Urinary bladder (tissue), 4 donors: ENCODE data around the gene EIF4E3. TPM values are rescaled to one million over a fixed set of nuclear protein-coding genes. Genes with fewer than 3 reads are reported as not detected.
A peak's percentile ranks its signal among the peaks of the same experiment; 100 is the strongest.

ENCODE experiments used
- DNase-seq: peaks from one replicate; pipeline ENCODE4 v3.0.0-alpha.2; 2015; ENCODE audit errors: extremely low spot score
- H3K27ac ChIP-seq: one replicate; pipeline ENCODE4 v1.5.1; 2013; ENCODE audit warnings: low read depth, mild to moderate bottlenecking, moderate library complexity
- H3K36me3 ChIP-seq: one replicate; pipeline ENCODE4 v1.6.1; 2013; ENCODE audit warnings: mild to moderate bottlenecking, moderate library complexity; ENCODE audit not compliant: insufficient read depth
- H3K4me1 ChIP-seq: one replicate; pipeline ENCODE4 v1.6.1; 2013; ENCODE audit warnings: mild to moderate bottlenecking, moderate library complexity; ENCODE audit not compliant: insufficient read depth
- H3K4me3 ChIP-seq: one replicate; pipeline ENCODE4 v1.5.1; 2013; ENCODE audit warnings: low read depth, low read length
- WGBS: extraction: QIAGEN DNeasy Blood & Tissue Kit; methylation state at CpG from one replicate; pipeline ENCODE4 v1.1.7; 2013; 5-methylcytosine and 5-hydroxymethylcytosine counted together
- polyA plus RNA-seq: library from polyadenylated mRNA; stranded (reverse); fragments of 200-250 nt; gene quantifications from one replicate; pipeline ENCODE4 v1.2.3, GENCODE V29; 2013
- total RNA-seq: library from RNA; depleted of rRNA; stranded (reverse); fragments of >200 nt; gene quantifications from one replicate; pipeline ENCODE4 v1.2.3, GENCODE V29; 2014
- donor health status: healthy with polysubstance abuse.
- donor health status: healthy.

The EIF4E3 gene
- total and polyA plus RNA-seq, 2 donors: 16.0 to 22.8 TPM

DNA sequence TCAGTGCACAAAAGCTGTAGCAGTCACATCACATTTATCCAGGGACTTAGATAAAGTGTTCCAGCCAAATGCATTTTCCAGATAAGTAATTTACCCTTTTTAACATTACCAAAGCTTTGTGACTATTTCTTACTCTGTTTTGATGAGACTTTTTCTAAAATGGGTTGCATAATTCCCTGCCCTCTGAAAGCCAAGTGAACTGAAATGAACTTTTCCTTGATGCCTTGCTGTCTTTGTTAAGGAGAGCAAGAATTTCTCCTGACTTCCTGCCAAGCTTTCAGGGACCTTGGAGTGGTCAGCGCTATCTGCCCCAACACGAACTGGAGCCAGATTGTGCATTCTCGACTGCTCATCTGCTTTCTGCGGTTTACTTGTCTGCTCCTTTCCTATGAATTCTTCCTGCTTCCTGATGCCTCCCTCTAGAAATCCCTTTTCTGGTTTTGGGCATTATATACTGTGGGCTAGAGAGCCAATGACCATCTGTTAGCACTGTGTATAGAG is 34.8 kb downstream of the EIF4E3 start:
- no peak overlapping the region for H3K4me3 ChIP-seq
- peaks cover 2% of the 10 kb centered on the region for H3K4me1 ChIP-seq
- peak overlapping the region; percentile 59 for H3K27ac ChIP-seq
- WGBS: 14% methylated on average over 4 of the region's 4 CpGs
- DNase-seq: no peak
- H3K36me3 ChIP-seq: peaks cover 3% of the 10 kb centered on the region

DNA sequence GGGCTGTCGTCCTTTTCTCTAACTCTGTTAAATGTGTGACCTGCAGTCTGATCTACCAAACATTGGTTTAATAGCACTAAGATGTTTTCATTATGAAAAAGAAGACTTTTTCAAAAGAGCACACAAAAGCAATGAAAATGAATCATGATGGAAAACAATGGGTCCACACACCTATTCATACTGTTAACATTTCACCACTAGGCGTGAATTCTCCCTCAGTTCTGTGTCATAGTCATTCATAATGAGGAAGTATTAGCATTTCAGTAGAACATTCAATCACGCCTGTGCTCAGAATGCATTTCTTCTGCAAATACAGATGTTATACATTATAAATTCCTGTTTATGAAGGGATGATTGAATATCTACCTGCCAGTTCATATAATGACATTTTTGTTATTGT is 35.9 kb downstream of the EIF4E3 start:
- Histone ChIP-seq H3K27ac (no peak overlapping the region), H3K4me1 (peaks cover under 1% of the 10 kb centered on the region)

GRCh38 chr3:71688121-71688520 is 37.1 kb downstream of the EIF4E3 start:
- Histone ChIP-seq H3K27ac (no peak overlapping the region), H3K4me1 (peaks cover 1% of the 10 kb centered on the region), H3K4me3 (no peak overlapping the region), H3K36me3 (peaks cover 3% of the 10 kb centered on the region)
- 89% methylated on average over 1 of the region's 1 CpG for WGBS
- no peak for DNase-seq

More for the DNA sequence above, 35.9 kb downstream of the EIF4E3 start:
- Histone ChIP-seq H3K36me3 (peaks cover 3% of the 10 kb centered on the region), H3K4me3 (no peak overlapping the region)
- WGBS: 92% methylated on average over 3 of the region's 3 CpGs
- DNase-seq: no peak

DNA sequence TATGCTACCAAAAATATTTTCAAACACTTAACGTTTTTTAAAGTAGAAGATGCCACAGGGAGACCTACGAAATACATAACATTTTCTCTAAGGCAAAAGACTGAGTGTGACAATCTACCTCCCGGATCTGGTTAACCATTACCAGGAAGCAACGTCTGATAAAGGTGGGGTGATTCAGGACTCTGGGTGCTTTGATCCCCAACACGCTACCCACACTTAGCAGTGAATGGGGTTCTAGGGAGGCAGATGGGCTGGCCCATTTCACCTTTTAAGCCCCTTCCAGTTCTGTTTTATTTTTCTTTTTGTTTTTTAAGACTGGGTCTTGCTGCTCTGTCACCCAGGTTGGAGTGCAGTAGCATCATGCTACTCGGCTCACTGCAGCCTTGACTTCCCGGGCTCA is 39.5 kb downstream of the EIF4E3 start:
- Histone ChIP-seq H3K4me3 (no peak overlapping the region), H3K27ac (no peak overlapping the region), H3K36me3 (peaks cover 3% of the 10 kb centered on the region), H3K4me1 (peaks cover 1% of the 10 kb centered on the region)
- 91% methylated on average over 7 of the region's 7 CpGs for WGBS
- DNase-seq: no peak

DNA sequence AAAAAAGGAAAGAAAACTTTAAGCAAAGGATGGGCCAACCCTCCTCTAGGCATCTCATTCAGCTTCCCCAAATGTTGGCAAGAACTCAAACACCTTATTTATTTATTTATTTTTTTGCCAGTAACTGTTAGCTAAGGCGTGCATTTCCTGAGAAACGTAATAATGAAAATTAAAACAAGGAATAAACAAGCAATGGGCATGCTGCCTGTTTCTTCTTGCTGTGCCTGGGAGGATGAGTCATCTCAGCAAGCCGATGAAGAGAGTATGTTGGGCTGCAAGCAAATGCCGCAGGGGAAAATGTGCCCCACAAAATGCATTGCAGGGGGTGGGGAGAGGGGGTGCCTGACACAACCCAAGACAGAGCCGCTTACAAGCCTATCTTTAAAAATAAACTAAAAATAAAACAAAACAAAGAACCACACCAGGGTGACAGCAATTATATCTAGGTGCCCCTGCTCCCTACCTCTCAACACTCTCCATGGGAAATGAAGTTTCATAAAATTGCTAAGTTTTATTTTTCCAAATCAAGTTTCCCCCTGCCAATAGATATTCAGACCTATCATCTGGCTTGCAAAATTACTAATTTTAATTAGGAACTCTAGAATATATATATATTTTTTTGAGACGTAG is 40.3 kb downstream of the EIF4E3 start:
- no peak for DNase-seq
- H3K4me1 ChIP-seq: peaks cover 1% of the 10 kb centered on the region
- H3K4me3 ChIP-seq: no peak overlapping the region
- peak overlapping the region; percentile 23 for H3K27ac ChIP-seq
- 25% methylated on average over 6 of the region's 6 CpGs for WGBS
- peaks cover 3% of the 10 kb centered on the region for H3K36me3 ChIP-seq

DNA sequence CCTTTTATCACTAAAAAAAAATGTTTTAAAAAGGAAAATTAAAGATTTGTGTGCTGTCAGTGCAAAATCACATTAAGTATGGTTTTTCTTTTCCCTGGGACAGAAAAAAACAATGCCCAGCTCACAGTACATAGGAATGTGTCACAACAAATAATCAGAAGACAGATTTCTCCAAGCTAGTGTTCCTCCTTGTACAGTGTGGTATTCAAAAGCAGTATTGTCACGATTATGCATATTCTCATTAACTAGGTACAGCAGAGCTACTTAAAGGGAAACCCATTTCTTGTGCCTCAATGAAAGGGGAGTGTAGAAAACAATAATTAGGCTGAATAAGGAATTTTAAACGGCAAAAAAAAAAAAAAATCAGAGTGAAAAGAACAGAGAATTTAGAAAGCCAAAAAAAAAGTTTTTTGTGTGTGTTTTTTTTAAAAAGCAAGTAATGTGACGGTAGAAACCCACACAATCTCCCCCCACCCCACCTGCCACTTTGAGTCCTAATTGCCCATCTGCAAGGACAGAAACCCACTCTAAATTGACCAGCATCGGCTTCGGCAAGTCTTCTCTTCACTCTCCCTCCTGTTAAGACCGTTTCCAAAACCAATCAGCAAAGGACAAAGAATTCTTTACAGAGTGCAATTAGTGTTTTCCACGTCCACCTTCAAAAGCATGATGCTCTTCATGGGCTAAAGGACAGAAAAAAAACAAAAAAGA is 41.0 kb downstream of the EIF4E3 start:
- WGBS: 79% methylated on average over 7 of the region's 7 CpGs
- no peak for DNase-seq
- H3K4me1 ChIP-seq: peaks cover 1% of the 10 kb centered on the region
- H3K4me3 ChIP-seq: no peak overlapping the region
- peaks cover 3% of the 10 kb centered on the region for H3K36me3 ChIP-seq
- no peak overlapping the region for H3K27ac ChIP-seq

DNA sequence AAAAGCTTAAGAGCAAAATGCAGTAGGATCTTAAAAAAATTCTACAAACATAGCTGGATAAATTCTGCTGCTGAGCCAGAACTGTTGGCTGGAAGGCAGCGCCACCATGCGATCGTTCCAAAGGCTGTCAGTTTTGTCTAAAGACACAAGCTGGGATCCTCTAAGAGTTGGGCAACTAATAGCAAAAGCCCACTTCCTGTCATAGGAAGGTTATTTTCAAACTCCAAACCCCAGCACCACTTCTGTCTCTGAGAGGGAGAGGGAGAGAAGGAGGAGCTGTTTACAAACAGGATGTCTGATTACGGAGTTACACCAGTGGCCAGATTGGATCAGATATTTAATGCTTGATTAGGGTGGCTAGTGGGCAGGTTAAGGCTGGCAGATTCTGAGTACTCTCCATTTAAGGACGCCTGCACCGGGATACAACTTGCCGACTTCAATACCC is 44.0 kb downstream of the EIF4E3 start:
- 34% methylated on average over 7 of the region's 7 CpGs for WGBS
- no peak for DNase-seq
- Histone ChIP-seq H3K4me3 (no peak overlapping the region), H3K27ac (peak overlapping the region; percentile 31), H3K4me1 (peaks cover 1% of the 10 kb centered on the region), H3K36me3 (peaks cover 3% of the 10 kb centered on the region)

DNA sequence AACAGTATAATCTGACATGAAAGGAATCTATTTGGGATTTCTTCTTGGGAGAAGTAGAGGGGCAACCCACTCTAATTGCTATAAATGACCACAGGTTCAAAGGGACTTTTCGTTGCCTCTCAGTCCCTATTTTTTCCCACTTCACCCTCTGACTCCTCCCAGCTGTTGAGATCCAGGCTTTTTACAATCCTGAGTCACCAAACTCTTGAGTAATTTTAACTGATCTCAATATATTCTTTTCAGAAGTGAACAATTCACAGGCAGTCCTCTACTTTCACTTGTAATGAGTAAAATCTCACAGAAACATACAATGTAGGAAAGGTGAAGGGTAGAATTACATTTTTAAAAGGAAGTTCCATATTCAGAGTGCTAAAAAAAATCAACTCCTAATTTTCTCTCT is 44.6 kb downstream of the EIF4E3 start:
- no peaks in the 10 kb centered on the region for H3K36me3 ChIP-seq
- no peak overlapping the region for H3K27ac ChIP-seq
- peaks cover 1% of the 10 kb centered on the region for H3K4me1 ChIP-seq
- DNase-seq: no peak
- 29% methylated on average over 1 of the region's 1 CpG for WGBS
- no peak overlapping the region for H3K4me3 ChIP-seq

DNA sequence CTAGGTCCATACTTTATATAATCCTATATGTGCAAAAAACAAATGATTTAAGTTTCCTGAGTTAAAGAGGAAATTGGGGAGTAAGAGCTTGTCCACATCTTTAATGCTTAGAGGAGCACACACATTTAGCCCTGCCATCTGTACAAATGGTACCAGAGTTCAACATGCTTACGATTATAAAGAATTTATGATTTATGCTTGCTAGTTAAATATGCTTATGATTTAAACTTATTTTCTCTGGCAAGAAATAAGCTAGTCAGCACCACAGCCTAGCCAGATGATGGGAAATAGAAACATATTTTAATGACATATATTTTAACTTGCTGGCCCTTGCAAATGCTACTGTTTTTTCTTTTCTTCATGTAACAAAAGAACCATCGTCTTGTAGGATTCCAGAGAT is 48.3 kb downstream of the EIF4E3 start:
- Histone ChIP-seq H3K27ac (no peak overlapping the region), H3K4me1 (no peaks in the 10 kb centered on the region), H3K4me3 (no peak overlapping the region), H3K36me3 (no peaks in the 10 kb centered on the region)
- DNase-seq: no peak
- WGBS: 66% methylated on average over 2 of the region's 2 CpGs

GRCh38 chr3:71673486-71673885 is 51.7 kb downstream of the EIF4E3 start:
- WGBS: 96% methylated on average over 1 of the region's 1 CpG
- Histone ChIP-seq H3K36me3 (no peaks in the 10 kb centered on the region), H3K27ac (no peak overlapping the region), H3K4me1 (no peaks in the 10 kb centered on the region), H3K4me3 (no peak overlapping the region)
- no peak for DNase-seq

GRCh38 chr3:71672807-71673206 is 52.4 kb downstream of the EIF4E3 start:
- WGBS: 80% methylated on average over 6 of the region's 6 CpGs
- Histone ChIP-seq H3K36me3 (no peaks in the 10 kb centered on the region), H3K4me3 (no peak overlapping the region), H3K27ac (no peak overlapping the region), H3K4me1 (no peaks in the 10 kb centered on the region)
- DNase-seq: no peak

DNA sequence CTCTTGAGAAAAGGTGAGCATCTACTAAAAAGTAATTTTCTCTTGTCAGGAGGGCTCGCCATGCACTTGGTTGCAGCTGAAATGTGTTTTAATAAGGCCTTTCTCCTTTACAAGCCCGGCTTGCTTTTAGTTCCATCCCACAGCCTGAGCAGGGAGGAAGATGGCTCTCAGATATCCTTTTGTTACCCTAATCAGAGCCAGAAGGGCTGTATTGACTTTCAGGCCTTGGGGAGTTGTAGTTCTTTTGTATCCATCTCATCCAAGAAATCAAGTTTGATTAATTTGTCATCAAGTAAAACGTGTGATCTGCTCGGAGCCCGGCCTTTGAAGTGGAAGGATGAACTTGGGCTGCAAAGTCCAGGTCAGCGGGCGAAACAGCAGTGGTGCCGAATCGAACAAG is 52.9 kb downstream of the EIF4E3 start:
- no peak overlapping the region for H3K27ac ChIP-seq
- no peaks in the 10 kb centered on the region for H3K4me1 ChIP-seq
- 88% methylated on average over 9 of the region's 9 CpGs for WGBS
- H3K4me3 ChIP-seq: no peak overlapping the region
- DNase-seq: no peak
- no peaks in the 10 kb centered on the region for H3K36me3 ChIP-seq

DNA sequence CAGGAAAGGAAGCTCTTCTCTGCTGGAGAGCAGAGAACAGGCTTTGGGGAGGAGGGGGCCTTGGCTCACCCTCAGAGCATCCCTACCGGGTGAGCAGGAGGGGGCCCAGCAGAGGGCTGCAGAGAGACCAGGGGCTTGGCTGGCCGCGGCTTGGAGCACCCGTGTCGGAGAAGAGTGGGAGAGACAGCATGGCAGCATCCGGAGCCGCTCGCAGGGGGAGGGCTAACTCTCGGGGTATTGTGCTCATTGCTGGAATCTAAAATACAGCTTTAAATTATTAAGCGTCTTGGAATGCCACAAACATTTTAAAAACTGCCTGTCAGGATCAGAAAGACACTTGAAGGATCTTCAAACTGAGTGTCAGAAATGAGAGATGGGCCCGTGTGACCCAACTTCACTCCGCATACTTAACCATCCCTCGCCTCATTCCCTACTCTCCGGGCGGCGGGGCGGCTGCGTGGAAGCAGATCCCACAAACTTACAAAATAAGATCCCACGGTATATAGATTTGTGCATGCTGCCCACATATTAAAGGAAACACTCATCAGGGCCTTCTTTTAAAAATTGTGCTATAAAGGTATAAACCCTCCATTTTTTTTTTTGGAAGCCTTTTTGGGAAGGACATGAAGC is 53.9 kb downstream of the EIF4E3 start:
- 92% methylated on average over 19 of the region's 19 CpGs for WGBS
- Histone ChIP-seq H3K4me1 (no peaks in the 10 kb centered on the region), H3K36me3 (no peaks in the 10 kb centered on the region), H3K4me3 (no peak overlapping the region), H3K27ac (no peak overlapping the region)
- DNase-seq: no peak

DNA sequence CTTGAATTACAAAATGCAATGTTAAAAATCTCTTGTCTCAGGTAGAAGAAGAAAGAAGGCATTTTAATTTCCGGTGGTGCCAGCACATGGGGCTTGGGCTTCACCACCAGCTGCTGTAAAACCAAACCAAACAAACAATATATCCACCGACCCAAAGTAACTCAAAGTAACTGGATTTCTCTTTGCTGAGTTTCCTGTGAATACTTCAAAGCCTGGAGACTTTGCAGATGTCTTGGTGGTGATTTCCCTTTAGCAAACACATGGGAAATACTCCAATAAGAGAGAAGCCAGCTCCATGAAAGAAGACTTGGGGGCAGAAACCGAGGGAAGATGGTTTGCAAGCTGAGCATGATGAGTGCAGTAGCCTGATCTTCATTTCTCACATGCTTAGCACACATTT is 62.6 kb downstream of the EIF4E3 start:
- 42% methylated on average over 3 of the region's 3 CpGs for WGBS
- Histone ChIP-seq H3K4me1 (no peaks in the 10 kb centered on the region), H3K27ac (no peak overlapping the region), H3K36me3 (no peaks in the 10 kb centered on the region), H3K4me3 (no peak overlapping the region)
- no peak for DNase-seq
